ENCODE measurements around the gene UBE2F. TPM values are rescaled to one million over a fixed set of nuclear protein-coding genes. Genes with fewer than 3 reads are reported as not detected.
A peak's percentile ranks its signal among the peaks of the same experiment; 100 is the strongest.
"Not testable (repeated sequence)": the region's sequence is repeated elsewhere in the genome, so short reads cannot be mapped to it uniquely, and the experiment has no call there.

Gene UBE2F
- total RNA-seq, 1 experiment from 2014 or later, result 44.9 TPM

GRCh38 chr2:238055841-238056240, 89.0 kb downstream of the UBE2F start:
- Histone ChIP-seq H3K4me1 (ENCODE audit: control insufficient read depth, insufficient read depth, low read length) (peaks cover 5% of the 10 kb centered on the region), H3K27me3 (ENCODE audit: control insufficient read depth, insufficient read depth, low read length) (no peaks in the 10 kb centered on the region), H3K36me3 (ENCODE audit: control insufficient read depth, insufficient read depth, low read length) (peaks cover 3% of the 10 kb centered on the region; the same call in 1 of the 2 replicates), H3K4me3 (ENCODE audit: low read depth in 2 of 2, low read length in 2 of 2) (no peak overlapping the region), H3K9me3 (ENCODE audit: control insufficient read depth, insufficient read depth, low read depth, low read length) (no peaks in the 10 kb centered on the region), H3K27ac (ENCODE audit: low read length) (no peak overlapping the region)
- POLR2A ChIA-PET, result no interaction called here
- BruUV-seq (replicated peaks), result no TSS peak
- no peak for TF ChIP-seq SIN3A (IDR thresholded peaks at IDR 0.05; ENCODE audit: borderline replicate concordance, insufficient read depth, low read depth, low read length)
- TF ChIP-seq CTCF (IDR thresholded peaks at IDR 0.05), result no peak
- no peak for TF ChIP-seq TCF7L2 (IDR thresholded peaks at IDR 0.05; ENCODE audit: low read depth, low read length)
- TF ChIP-seq POLR2AphosphoS5 (IDR thresholded peaks at IDR 0.05; ENCODE audit: low read depth, low read length), result no peak
- no peak for TF ChIP-seq REST (IDR thresholded peaks at IDR 0.05; ENCODE audit: insufficient read depth in 1 of 2, low read depth in 2 of 2, low read length in 1 of 2)
- intact Hi-C loops (cut with micrococcal nuclease; ENCODE audit: unreplicated experiment) (no loop called here), in situ Hi-C loops (cut with HindIII; ENCODE audit: low pct_unique_long_range_greater_than_20kb, low sequenced_read_pairs) (no loop called here)
- CTCF ChIA-PET, result no interaction called here
- DNase-seq (ENCODE audit: low read depth, low spot score) (no peak), ATAC-seq (no peak)

GRCh38 chr2:238057696-238058575, 91.1 kb downstream of the UBE2F start:
- H3K36me3 ChIP-seq (ENCODE audit: control insufficient read depth, insufficient read depth, low read length); CTCF ChIA-PET; H3K27me3 ChIP-seq (ENCODE audit: control insufficient read depth, insufficient read depth, low read length); H3K4me3 ChIP-seq (ENCODE audit: low read depth in 2 of 2, low read length in 2 of 2); H3K9me3 ChIP-seq (ENCODE audit: control insufficient read depth, insufficient read depth, low read depth, low read length); BruUV-seq (replicated peaks); ATAC-seq; in situ Hi-C loops (cut with HindIII; ENCODE audit: low pct_unique_long_range_greater_than_20kb, low sequenced_read_pairs); DNase-seq (ENCODE audit: low read depth, low spot score); H3K27ac ChIP-seq (ENCODE audit: low read length); intact Hi-C loops (cut with micrococcal nuclease; ENCODE audit: unreplicated experiment): not testable (repeated sequence)
- POLR2A ChIA-PET, result interaction anchor here (0.6 kb wide), 1 partner anchor 61 kb away, joined by 5 read pairs; no protein-coding TSS in a partner anchor
- H3K4me1 ChIP-seq (ENCODE audit: control insufficient read depth, insufficient read depth, low read length), result peaks cover 10% of the 10 kb centered on the region

GRCh38 chr2:238059505-238059904, 92.7 kb downstream of the UBE2F start:
- intact Hi-C loops (cut with micrococcal nuclease; ENCODE audit: unreplicated experiment) (no loop called here), in situ Hi-C loops (cut with HindIII; ENCODE audit: low pct_unique_long_range_greater_than_20kb, low sequenced_read_pairs) (no loop called here)
- ChIA-PET CTCF (no interaction called here), POLR2A (interaction anchor here (0.6 kb wide), 1 partner anchor 1718 kb away, joined by 3 read pairs; no protein-coding TSS in a partner anchor)
- Histone ChIP-seq H3K27me3 (ENCODE audit: control insufficient read depth, insufficient read depth, low read length) (no peaks in the 10 kb centered on the region), H3K4me1 (ENCODE audit: control insufficient read depth, insufficient read depth, low read length) (peaks cover 10% of the 10 kb centered on the region), H3K36me3 (ENCODE audit: control insufficient read depth, insufficient read depth, low read length) (peaks cover 4% of the 10 kb centered on the region), H3K27ac (ENCODE audit: low read length) (peak overlapping the region; percentile 95; the same call in 1 of the 2 replicates), H3K4me3 (ENCODE audit: low read depth in 2 of 2, low read length in 2 of 2) (peak overlapping the region; percentile 95 to 96), H3K9me3 (ENCODE audit: control insufficient read depth, insufficient read depth, low read depth, low read length) (no peaks in the 10 kb centered on the region)
- no peak for DNase-seq (ENCODE audit: low read depth, low spot score)
- TF ChIP-seq SIN3A (IDR thresholded peaks at IDR 0.05; ENCODE audit: borderline replicate concordance, insufficient read depth, low read depth, low read length) (no peak), TCF7L2 (IDR thresholded peaks at IDR 0.05; ENCODE audit: low read depth, low read length) (no peak), CTCF (IDR thresholded peaks at IDR 0.05) (no peak), POLR2AphosphoS5 (IDR thresholded peaks at IDR 0.05; ENCODE audit: low read depth, low read length) (no peak), REST (IDR thresholded peaks at IDR 0.05; ENCODE audit: insufficient read depth in 1 of 2, low read depth in 2 of 2, low read length in 1 of 2) (no peak)
- BruUV-seq (replicated peaks), result TSS peak; percentile 98
- ATAC-seq, result no peak
